ENCODE measurements around the gene DCUN1D2.

The DCUN1D2 gene

GRCh38 chr13:113427562-113428468 is 62.7 kb downstream of the DCUN1D2 start:
- DNase-seq (ENCODE audit: low read depth in 2 of 3, low spot score in 1 of 3) = no peak

DNA sequence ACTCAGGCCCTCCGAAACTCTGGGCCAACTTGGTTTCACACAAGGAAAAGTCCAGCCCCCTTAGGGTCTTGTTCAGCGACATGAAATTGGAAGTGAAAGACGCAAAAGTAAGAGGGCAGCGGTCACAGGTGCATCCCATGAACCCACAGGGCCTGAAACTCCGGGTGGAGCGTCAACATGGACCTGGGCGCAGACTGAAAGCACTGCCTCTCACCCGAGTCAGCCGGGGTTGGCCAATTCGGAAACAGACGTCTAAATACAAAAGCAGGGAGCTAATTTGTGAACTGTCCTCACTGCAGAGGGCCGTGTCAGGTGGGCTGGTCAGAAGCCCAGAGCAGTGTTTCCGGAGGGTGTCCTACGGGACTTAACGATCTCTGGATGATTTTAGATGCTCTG is 63.9 kb downstream of the DCUN1D2 start:
- DNase-seq (ENCODE audit: low read depth in 2 of 3, low spot score in 1 of 3) = no peak

- no peak for DNase-seq (ENCODE audit: low read depth in 2 of 3, low spot score in 1 of 3)
These were observed 64.4 kb downstream of the DCUN1D2 start for GRCh38 chr13:113425941-113426590.

DNA sequence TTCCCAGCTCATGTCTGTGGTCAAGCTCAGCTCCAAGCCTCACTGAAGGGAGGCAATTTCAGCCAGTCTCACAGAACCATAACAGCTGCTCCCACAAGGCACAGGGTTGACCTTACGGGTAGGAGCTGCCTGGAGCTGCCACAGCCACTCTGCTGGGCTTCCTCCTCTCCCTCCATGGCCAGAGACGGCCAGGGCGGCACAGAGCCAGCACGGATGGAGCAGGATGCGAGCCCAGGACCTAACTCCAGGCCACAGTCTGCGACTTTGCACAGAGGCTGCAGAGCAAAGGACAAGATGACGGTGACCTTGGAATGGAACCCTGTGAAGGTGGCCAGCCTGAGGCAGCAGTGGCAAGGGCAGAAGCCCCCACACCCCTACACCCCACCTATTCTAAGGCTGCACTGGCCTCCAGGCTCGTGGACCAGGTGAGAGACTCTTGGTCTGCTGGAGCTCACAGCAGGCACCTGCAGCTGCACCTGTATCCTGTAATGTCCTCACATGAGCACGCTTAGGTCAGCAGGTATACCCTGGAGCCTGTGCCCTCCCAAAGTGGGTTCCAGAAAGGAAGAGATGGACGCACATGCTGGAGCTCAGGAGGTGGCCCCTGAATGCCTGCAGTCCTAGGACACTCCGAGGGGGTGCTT is 66.9 kb downstream of the DCUN1D2 start:
- no peak for DNase-seq (ENCODE audit: low read depth in 2 of 3, low spot score in 1 of 3)

DNA sequence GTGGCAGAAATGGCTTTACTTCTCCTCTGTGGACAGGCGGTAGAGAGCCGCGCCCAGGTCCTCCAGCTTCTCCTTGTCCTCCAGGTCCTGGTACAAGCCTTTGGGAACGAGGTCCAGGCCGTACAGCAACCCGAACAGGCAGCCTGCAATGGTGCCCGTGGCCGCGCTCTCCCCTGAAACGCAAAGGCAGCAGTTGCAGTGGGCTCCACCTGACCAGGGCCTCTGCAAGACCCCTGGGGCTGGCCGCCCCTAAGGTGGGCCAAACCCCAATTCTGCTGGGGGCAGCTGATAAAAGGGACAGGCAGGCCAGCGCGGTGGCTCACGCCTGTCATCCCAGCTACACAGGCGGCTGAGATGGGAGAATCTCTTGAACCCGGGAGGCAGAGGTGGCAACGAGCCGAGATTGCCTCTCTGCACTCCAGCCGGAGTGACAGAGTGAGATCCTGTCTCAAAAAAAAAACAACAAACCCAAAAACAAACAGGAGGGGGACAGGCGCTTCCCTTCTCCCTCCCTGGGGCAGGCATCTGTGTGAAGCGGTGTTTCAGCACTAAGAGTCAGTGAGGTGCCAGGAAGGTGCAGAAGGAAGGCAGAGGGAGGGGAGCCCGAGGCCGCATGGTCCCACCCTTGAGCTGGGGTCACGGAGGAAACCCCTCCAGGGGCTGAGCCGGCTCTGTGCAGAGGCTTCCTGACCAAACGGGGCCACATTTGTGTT is 67.5 kb downstream of the DCUN1D2 start:
- DNase-seq (ENCODE audit: low read depth in 2 of 3, low spot score in 1 of 3) = no peak

GRCh38 chr13:113421673-113422270 is 68.7 kb downstream of the DCUN1D2 start:
- DNase-seq (ENCODE audit: low read depth in 2 of 3, low spot score in 1 of 3) = no peak

GRCh38 chr13:113420833-113421600 is 69.5 kb downstream of the DCUN1D2 start:
- DNase-seq (ENCODE audit: low read depth in 2 of 3, low spot score in 1 of 3) = no peak

DNA sequence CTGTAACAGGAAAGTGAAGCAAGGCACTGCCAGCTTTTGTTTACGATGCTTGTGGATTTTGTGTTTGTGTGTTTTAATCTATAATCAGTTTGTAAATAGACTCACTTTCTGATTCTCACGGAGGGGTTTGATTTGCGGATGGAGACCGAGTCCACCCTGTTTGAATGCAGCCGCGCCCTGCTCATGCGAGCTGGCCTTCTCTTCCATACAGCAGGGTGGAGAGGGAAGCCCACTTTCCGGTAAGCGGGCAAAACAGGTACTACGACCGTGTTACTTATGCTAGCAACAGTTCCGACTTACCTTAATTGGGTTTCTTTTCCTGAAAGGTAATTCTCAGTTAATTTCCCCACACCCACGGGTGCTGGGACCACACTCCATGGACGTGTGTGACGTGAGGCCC is 70.3 kb downstream of the DCUN1D2 start:
- DNase-seq (ENCODE audit: low read depth in 2 of 3, low spot score in 1 of 3) = no peak

- DNase-seq (ENCODE audit: low read depth in 2 of 3, low spot score in 1 of 3) = no peak
These were observed 70.8 kb downstream of the DCUN1D2 start for GRCh38 chr13:113419531-113420193.

DNA sequence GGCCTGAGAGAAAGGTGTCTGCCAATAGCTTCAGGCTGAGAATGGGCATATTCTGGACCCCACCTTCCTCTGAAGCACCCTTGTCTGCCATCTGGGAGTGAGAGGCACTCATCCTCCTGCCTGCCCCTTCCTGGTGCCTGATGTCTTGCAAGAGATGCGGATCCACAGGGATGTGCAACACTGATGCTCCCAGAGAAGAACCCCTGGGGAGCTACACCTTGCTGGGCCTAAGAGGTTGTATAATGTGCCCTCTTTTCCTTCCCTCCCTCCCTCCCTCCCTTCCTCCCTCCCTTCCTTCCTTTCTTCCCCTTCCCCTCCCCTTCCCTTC is 71.8 kb downstream of the DCUN1D2 start:
- DNase-seq (ENCODE audit: low read depth in 2 of 3, low spot score in 1 of 3) = no peak

- DNase-seq (ENCODE audit: low read depth in 2 of 3, low spot score in 1 of 3) = no peak
These were observed 72.4 kb downstream of the DCUN1D2 start for GRCh38 chr13:113417836-113418721.

- no peak for DNase-seq (ENCODE audit: low read depth in 2 of 3, low spot score in 1 of 3)
These were observed 73.3 kb downstream of the DCUN1D2 start for GRCh38 chr13:113417008-113417751.

DNA sequence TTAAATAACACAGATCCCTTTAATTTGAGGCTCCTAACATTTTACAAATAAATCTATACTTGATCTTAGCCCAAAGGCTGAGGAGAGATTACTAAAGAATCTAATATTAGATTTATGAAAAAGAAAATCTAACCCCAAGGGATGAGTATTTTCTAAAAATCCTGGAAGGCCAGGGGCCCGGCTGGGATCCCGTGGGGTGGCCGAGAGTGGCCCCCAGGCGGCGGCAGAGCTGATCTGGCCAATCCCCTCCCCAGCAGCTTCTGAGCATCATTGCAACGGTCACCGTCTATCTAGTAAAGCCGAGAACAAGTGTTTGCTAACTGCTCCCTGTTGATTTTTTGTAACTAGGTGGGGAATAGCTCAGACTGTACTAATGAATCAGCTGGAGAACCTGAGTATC is 74.7 kb downstream of the DCUN1D2 start:
- no peak for DNase-seq (ENCODE audit: low read depth in 2 of 3, low spot score in 1 of 3)

DNA sequence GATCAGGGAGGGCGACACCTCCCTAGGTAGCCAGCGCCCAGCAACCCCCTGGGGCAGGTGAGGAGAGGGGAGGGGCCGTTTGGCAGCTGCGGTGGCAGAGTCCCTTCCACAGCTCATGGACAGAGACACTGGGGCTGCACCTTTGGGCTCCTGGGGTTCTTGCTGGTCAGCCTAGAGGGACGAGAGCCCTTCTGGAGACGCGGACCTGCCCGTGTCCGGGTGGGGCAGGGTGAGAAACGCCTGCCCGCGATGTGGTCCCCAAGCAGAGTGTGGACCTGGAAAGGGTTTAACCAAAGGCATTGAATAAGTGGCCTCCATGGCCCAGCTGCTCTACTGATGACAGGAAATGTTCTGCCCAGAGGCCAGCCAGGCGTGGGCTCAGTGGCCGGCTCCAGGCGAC is 75.5 kb downstream of the DCUN1D2 start:
- DNase-seq (ENCODE audit: low read depth in 2 of 3, low spot score in 1 of 3) = no peak

- DNase-seq (ENCODE audit: low read depth in 2 of 3, low spot score in 1 of 3) = no peak
These were observed 76.2 kb downstream of the DCUN1D2 start for GRCh38 chr13:113414335-113414734.

- no peak for DNase-seq (ENCODE audit: low read depth in 2 of 3, low spot score in 1 of 3)
These were observed 76.6 kb downstream of the DCUN1D2 start for GRCh38 chr13:113413898-113414282.

GRCh38 chr13:113413178-113413897 is 77.2 kb downstream of the DCUN1D2 start:
- no peak for DNase-seq (ENCODE audit: low read depth in 2 of 3, low spot score in 1 of 3)

DNA sequence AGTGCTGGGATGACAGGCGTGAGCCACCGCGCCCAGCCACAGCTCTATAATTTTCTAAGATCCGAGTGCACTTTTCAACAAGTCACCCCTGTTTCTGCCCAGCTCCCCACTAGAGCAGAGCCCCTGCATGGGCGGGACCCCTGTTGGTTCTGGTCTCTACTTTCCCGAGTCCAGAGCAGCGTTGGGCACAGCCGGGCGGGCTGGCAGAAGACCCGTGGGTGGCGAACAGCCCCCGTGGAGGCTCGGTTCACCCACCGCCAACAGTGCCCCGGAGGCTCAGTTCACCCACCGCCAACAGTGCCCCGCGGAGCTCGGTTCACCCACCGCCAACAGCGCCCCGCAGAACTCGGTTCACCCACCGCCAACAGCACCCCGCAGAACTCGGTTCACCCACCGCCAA is 78.1 kb downstream of the DCUN1D2 start:
- no peak for DNase-seq (ENCODE audit: low read depth in 2 of 3, low spot score in 1 of 3)

Data from stimulated activated CD4-positive, alpha-beta T cell treated with anti-CD3 and anti-CD28 coated beads, Interleukin-12 subunit alpha, Interleukin-12 subunit beta, amount 100 ng/mL, for 48 hours (primary cell).